Amygdala (tissue), 56 donors: ENCODE data around the gene MAPK8IP1.
A peak's percentile ranks its signal among the peaks of the same experiment; 100 is the strongest.

Source experiments
- DNase-seq, 56 donors: peaks; one replicate each; lab custom pipeline; 2025; lab: John Stamatoyannopoulos, UW

MAPK8IP1 gene

DNA sequence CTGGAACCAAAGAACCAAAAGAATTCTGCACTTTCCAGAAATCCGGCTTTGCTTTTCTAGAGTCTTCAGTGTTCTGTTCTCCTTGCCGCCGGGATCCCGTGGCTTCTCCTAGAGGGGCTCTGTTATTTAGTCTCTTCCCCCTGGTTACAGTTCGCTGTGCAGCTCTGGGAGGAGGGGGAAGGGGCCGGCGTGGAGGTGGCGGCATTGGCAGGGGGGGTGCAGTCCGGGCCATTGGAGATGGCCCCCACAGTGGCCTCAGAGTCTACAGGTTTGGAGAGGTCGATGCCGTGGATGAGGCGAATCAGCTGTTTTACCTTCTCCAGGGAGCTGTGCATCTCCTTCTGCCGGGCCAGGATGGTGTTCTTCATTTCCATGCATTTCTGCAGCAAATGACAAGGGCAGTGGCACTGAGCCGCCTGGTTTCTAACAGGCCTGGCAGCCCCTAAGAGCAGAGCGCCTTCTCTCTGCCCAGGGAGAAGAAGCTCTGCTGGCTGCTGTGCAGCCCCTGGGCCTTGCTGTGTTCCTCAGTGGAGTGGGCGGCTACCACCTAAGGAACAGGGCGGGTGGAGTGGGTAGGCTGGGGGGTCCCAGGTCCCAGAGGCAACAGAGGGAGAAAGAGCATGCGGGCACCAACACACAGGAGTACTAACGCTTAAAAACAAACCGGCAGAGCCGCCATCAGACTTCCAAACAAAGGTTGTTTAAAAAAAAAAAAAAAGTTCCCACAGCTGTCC is 48.6 kb downstream of the MAPK8IP1 start:
- DNase-seq = no peak

DNA sequence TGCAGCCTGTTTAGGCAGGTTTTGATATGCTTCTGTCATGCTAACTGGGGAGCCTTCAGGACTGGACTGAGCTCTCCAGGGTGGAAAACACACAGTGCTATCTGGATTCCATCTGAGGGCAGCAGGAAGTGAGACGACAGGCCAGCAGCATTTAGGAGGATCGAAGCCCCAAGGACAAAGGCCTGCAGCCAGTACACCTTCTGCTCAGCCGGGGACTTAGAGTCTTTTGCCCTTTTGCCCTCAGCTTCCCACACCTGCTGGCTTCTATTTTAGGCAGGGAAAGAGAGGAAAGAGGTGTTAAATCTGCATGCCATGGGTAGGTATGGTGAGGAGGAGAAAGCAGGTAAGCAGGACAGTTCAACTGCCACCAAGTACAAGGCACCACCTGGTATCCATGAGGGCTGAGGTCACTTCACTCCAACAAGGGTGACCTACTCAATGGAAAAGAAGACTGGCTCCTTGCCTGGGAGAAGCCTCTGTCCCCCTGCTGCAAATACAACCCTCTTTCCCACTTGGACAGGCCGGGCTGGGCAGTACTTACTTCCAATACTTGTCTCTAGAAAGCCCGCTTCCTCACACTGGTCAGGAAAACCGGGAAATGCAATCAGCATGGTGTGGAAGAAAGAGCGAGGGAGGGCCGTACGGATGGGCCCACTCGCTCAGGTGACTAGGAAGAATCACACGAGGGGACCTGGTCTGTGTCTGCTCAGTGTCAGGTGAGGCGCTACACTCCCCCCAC is 49.3 kb downstream of the MAPK8IP1 start:
- no peak for DNase-seq

DNA sequence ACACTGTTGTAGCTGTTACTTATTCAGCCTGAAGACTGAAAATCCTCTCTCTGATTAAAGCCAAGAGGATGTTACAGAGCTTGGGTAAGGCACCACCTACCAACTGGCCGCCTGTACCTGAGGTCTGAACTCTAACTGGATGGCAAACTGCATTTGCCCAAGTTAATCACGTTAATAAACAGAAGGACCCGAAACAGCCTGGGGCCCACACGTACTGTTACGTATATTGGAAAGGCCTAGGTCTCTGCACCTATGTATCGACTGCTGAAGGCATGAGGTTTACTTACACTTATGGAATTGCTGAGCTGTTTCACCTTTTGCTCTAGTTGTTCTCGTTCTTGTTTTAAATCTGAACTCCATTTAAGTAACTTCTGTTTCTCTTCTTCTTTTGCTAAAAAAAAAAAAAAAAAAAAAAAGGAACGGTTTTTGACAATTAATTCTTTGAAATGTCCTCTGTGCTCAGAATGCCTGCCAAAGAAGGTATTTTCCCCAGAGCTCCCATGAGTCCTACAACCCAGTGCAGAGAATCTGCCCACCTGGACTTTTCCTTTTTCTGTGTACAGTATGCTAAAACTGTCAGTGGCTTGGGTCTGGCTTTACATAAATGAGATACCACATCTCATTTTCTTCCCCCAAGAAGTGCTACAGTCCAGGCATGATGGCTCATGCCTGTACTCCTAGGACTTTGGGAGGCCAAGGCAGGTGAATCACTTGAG is 50.1 kb downstream of the MAPK8IP1 start:
- no peak for DNase-seq

DNA sequence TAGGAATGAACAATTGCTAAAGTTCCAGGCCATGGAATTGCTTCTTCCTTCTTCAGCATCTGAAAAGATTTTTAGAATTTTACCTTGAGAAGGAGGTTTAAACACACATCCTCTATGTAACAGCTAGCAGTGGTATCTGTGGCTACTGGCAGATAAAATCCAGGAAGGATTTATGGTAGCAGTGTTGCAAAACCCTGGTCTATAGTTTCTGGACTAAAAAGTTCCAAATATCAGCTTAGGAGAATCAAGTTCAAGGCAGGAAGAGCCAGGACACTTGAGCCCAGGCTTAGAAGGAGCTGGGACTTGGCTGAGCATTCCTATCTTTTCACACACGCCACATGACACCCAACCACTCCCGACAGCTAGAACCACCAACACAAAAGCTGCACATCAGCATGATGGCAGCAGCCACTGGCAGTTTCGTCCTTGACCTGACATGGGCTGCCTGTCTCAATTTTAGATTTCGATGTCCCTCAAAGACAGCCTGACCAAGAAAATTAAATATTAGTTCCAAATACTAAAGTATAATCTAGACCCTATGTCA is 51.1 kb downstream of the MAPK8IP1 start:
- DNase-seq = no peak

DNA sequence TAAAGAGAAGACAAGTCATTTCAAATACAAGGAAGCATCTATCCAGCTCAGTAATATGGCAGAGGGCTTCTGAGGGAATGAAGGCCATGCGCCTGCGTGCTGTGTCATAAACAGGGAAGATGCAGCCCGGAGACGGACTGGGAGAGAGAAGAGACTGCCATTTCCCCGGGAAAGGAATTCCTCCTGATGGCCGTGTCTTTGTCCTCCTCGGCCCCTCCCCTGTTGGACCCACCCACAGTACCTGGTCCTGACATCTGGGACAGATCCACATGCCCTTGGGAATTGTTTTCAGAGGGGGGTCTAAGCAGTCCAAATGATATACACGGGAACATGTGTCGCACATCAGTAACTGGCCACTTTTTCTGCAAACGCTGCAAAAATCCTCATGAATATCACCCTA is 52.5 kb downstream of the MAPK8IP1 start:
- no peak for DNase-seq

DNA sequence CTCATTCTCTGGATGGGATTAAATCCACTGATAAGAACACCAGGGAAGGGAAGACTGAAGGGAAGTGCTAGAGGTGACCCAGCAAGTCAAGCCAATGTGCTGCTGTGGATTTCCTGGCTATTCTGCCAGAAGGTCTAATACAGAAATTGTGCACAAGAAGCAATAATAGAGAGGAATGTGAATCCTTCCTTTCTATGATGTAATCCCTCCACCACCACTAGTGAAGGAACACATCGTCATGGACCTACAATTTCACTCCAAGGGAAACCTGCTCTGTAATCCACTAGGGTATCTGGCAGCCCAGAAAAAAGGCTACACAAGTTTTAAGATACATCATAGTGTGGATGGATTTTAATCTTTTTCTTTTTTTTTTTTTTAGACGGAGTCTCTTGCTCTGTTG is 54.4 kb downstream of the MAPK8IP1 start:
- no peak for DNase-seq

DNA sequence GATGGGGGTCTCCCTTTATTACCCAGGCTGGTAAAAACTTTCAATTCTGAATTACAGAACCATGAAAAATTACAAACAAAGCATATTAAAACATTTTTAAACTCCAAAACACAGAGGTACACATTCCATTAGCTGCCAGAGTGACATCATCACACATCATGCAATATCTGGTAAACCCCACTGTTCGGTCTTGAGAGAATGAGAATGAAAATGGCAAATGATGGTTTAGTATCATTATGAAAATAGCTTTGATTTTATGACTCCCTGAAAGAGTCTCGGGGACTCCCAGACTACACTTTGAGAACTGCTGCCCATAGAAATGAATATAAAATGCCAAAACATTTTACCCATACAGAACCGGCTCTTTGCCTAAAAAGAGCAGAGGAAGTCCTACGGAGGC is 55.8 kb downstream of the MAPK8IP1 start:
- no peak for DNase-seq

DNA sequence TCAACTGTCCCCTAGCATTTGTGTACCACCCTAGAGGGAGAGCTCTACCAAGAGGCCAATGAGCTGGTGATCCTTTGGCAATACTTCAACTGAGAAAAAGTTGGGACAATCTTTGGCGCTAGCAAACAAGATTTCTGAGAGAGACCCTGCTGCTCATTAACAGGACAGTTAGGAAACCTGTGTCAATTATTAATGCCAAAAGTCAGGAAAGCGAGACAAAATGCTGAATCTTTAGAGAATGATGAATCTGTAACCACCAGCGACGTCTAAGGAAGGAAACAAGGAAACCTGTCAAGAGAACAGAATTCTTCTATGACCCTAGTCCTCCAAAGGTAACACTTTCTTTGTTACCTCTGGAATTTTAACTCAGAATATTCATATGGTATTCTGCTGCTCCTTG is 56.9 kb downstream of the MAPK8IP1 start:
- DNase-seq = no peak

DNA sequence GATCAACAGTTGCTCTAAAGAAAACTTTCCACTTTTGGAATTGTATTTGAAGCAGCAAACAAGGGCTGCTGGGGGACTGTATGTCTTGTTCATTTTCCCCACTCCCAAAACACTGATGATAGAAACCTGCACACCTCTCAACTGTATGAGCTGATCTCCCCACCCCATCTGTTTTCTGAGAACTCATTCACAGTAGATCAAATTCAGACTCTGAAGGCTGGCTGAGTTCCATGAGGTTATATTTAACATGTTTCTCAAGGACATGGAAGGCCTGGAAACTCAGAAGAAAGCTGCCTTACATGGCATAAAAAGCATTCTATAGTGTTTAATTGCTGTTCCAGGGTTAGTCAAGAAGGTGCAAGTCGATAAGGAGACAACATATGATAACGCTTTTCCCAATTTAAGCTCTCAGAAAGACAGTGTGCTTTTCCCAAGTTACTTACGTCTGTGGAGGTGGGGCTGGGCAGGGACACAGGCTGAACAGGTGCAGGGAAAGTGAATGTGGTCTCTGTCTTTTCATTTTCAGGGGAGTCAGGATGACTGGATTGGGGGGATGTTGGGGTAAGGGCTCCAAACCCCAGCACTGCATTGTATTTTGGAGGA is 60.0 kb downstream of the MAPK8IP1 start:
- DNase-seq = no peak

DNA sequence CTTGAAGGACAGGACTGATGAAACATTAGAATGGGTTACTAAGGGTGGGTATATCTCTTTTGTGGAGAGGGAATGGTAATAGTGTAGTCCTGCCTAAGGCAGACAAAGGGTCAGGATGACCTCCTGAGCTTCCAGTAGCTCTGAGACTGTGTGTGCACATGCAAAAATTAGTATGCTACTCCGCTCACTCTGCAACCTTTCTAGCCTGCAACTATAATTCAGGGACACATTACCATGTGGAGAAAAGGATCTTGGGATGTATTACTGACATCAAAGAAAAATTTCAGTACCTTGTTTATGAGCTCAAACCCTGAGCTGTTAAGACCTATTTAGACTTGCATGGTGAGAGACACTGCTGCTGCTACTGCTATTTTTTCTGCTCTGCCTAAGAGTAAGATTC is 62.4 kb downstream of the MAPK8IP1 start:
- no peak for DNase-seq

DNA sequence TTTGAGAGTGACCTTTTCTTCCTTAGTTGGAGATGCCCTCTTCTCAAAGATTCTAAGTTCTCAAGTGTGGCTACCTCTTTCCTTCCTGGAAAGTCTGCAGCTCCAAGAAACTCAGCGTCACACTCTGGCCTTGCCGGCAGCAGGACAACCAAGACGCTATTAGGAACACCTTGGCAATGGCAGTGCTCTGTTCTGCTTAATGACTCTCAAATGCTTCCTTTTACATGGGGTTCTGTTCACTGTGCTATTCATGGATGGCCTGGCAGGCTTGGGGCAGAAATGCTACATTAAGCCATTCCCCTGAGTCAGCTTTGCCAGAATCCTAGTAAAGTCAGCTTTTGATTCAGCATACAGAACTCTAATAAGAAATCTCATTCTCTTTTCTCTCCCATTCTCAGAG is 62.9 kb downstream of the MAPK8IP1 start:
- peak in 23 of 56 donors; percentile 9 to 80 (median 36) for DNase-seq

DNA sequence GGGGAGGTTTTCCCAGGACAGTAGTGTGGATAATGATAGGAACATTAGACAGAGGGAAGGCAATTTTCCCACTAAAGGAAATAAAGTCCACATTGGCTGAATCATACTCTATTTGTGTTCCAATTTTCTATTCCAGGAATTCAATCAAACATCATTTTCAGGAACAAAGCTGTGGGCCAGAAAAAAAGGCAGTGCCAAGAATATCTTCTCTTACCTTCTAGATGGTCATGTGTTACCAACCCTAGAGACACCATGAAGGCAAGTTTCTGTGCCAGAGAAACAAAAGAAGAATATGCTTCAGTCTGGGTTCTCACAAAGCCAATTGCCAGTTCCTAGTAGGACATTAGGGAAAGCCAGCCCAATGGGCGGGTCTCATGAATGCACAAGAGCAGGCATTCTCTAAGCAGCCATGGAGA is 64.5 kb downstream of the MAPK8IP1 start:
- DNase-seq = peak in 5 of 56 donors; percentile 17 to 26 (median 25)
